Nephron progenitor cell (in vitro differentiated cells): Measurements from ENCODE around the gene F11R.
A peak's percentile ranks its signal among the peaks of the same experiment; 100 is the strongest.
"Not testable (repeated sequence)": the region's sequence is repeated elsewhere in the genome, so short reads cannot be mapped to it uniquely, and the experiment has no call there.

Experiments
- DNase-seq: peaks from one replicate; pipeline ENCODE4 v3.0.0; 2021
- H3K27ac Mint-ChIP-seq: 2 replicates; pipeline ENCODE4 v1.8.0; 2021; ENCODE audit warnings: mild to moderate bottlenecking, moderate library complexity, mixed read lengths
- H3K27me3 Mint-ChIP-seq: 2 replicates; pipeline ENCODE4 v1.8.0; 2021; ENCODE audit warnings: mild to moderate bottlenecking, low read depth, mixed read lengths; ENCODE audit not compliant: poor library complexity
- H3K36me3 Mint-ChIP-seq: 2 replicates; pipeline ENCODE4 v1.8.0; 2021; ENCODE audit warnings: low read depth, mixed read lengths
- H3K4me1 Mint-ChIP-seq: 2 replicates; pipeline ENCODE4 v1.8.0; 2021; ENCODE audit warnings: mixed read lengths
- H3K4me3 Mint-ChIP-seq: 2 replicates; pipeline ENCODE4 v1.8.0; 2021; ENCODE audit warnings: mild to moderate bottlenecking, moderate library complexity, mixed read lengths
- H3K9me3 Mint-ChIP-seq: 2 replicates; pipeline ENCODE4 v1.8.0; 2021; ENCODE audit warnings: mild to moderate bottlenecking, moderate library complexity, mixed read lengths
- CTCF ChIP-seq: fragments of 200-600 bp; sonication (generic); IDR thresholded peaks from 2 replicates; pipeline ENCODE4 v1.5.0; 2021; ENCODE audit warnings: antibody characterized with exemption

F11R gene

GRCh38 chr1:160997323-160998038 lies 23.5 kb downstream of the F11R start:
- Mint-ChIP-seq H3K27me3 (no peaks in the 10 kb centered on the region), H3K36me3 (peaks cover 20% of the 10 kb centered on the region), H3K27ac (peak overlapping the region; percentile 58), H3K4me1 (peaks cover 9% of the 10 kb centered on the region), H3K9me3 (no peaks in the 10 kb centered on the region), H3K4me3 (no peak overlapping the region)
- peak; percentile 30 for TF ChIP-seq CTCF
- DNase-seq: no peak

GRCh38 chr1:160996178-160996577 lies 24.8 kb downstream of the F11R start:
- Mint-ChIP-seq H3K27me3 (no peaks in the 10 kb centered on the region), H3K4me3 (no peak overlapping the region), H3K9me3 (no peaks in the 10 kb centered on the region), H3K36me3 (peaks cover 20% of the 10 kb centered on the region), H3K4me1 (peaks cover 4% of the 10 kb centered on the region), H3K27ac (no peak overlapping the region)
- DNase-seq: no peak
- TF ChIP-seq CTCF: no peak

GRCh38 chr1:160993544-160994193 lies 27.3 kb downstream of the F11R start:
- Mint-ChIP-seq H3K9me3 (no peaks in the 10 kb centered on the region), H3K4me1 (peaks cover 4% of the 10 kb centered on the region), H3K27ac (no peak overlapping the region), H3K36me3 (peaks cover 5% of the 10 kb centered on the region), H3K27me3 (no peaks in the 10 kb centered on the region), H3K4me3 (no peak overlapping the region)
- DNase-seq: no peak
- TF ChIP-seq CTCF: no peak

- H3K27ac Mint-ChIP-seq, H3K4me3 Mint-ChIP-seq, DNase-seq, H3K27me3 Mint-ChIP-seq, H3K36me3 Mint-ChIP-seq, H3K9me3 Mint-ChIP-seq: not testable (repeated sequence)
- peaks cover 15% of the 10 kb centered on the region for H3K4me1 Mint-ChIP-seq
These were observed 28.9 kb downstream of the F11R start for GRCh38 chr1:160992036-160992435.

- DNase-seq: no peak
- peaks cover 12% of the 10 kb centered on the region for H3K9me3 Mint-ChIP-seq
- H3K36me3 Mint-ChIP-seq: peaks cover 9% of the 10 kb centered on the region
- peaks cover 14% of the 10 kb centered on the region for H3K4me1 Mint-ChIP-seq
- TF ChIP-seq CTCF: no peak
- no peak overlapping the region for H3K27ac Mint-ChIP-seq
- no peak overlapping the region for H3K4me3 Mint-ChIP-seq
- peaks cover 19% of the 10 kb centered on the region for H3K27me3 Mint-ChIP-seq
These were observed 33.4 kb downstream of the F11R start for GRCh38 chr1:160987359-160988050.

- TF ChIP-seq CTCF: no peak
- Mint-ChIP-seq H3K36me3 (peaks cover 13% of the 10 kb centered on the region), H3K4me3 (no peak overlapping the region), H3K27me3 (peaks cover 37% of the 10 kb centered on the region), H3K27ac (no peak overlapping the region), H3K4me1 (peaks cover 19% of the 10 kb centered on the region), H3K9me3 (peaks cover 17% of the 10 kb centered on the region)
- DNase-seq: no peak
These were observed 35.2 kb downstream of the F11R start for GRCh38 chr1:160985723-160986122.
